IMR-90 (cell line): ENCODE results near the gene IL13. TPM values are rescaled to one million over a fixed set of nuclear protein-coding genes. Genes with fewer than 3 reads are reported as not detected.

Source experiments
- ATAC-seq: fragments of 200-7000 bp; cut with Tn5 transposase; 2 replicates; pipeline ENCODE4 v1.9.1; 2020; ENCODE audit warnings: low read depth, mild to moderate bottlenecking, moderate library complexity
- BruUV-seq: library from RNA; stranded (reverse); fragments of 400-500 nt; replicated peaks from 2 replicates; lab custom pipeline; 2021; lab: Mats Ljungman, UMichigan
- CTCF ChIA-PET: fragments of 300-600 bp; formaldehyde crosslinking; extraction: SDS; loops from one replicate; lab custom pipeline; 2021; ENCODE audit warnings: antibody characterized with exemption; lab: Yijun Ruan, JAX
- POLR2A ChIA-PET: fragments of 300-600 bp; sonication (Branson Sonifier 250); formaldehyde crosslinking; loops from one replicate; lab custom pipeline; 2022; ENCODE audit warnings: antibody characterized with exemption; ENCODE audit not compliant: unreplicated experiment; lab: Charles Lee
- DNase-seq: peaks from one replicate; pipeline ENCODE4 v3.0.0; 2013
- H2AFZ ChIP-seq: replicated peaks from 2 replicates; pipeline ENCODE3; 2013; ENCODE audit warnings: low read length, mild to moderate bottlenecking; ENCODE audit not compliant: poor library complexity
- H2AK5ac ChIP-seq: 2 replicates; pipeline ENCODE4 v1.6.1; 2013; ENCODE audit warnings: low read depth, low read length, inconsistent platforms
- H2AK9ac ChIP-seq: replicated peaks from 2 replicates; pipeline ENCODE3; 2013; ENCODE audit warnings: mild to moderate bottlenecking, low read depth, low read length, moderate library complexity; ENCODE audit not compliant: poor library complexity
- H2BK120ac ChIP-seq: 2 replicates; pipeline ENCODE4 v1.6.1; 2013; ENCODE audit warnings: low read depth, low read length, inconsistent platforms
- H2BK15ac ChIP-seq: 3 replicates; pipeline ENCODE4 v1.6.1; 2013; ENCODE audit warnings: low read depth, low read length, inconsistent platforms
- H2BK20ac ChIP-seq: 2 replicates; pipeline ENCODE4 v1.6.1; 2013; ENCODE audit warnings: low read depth, mild to moderate bottlenecking, inconsistent platforms, low read length, moderate library complexity
- H2BK5ac ChIP-seq: 2 replicates; pipeline ENCODE4 v1.6.1; 2013; ENCODE audit warnings: mild to moderate bottlenecking, low read depth, low read length, inconsistent platforms; ENCODE audit not compliant: poor library complexity, severe bottlenecking
- H3K14ac ChIP-seq: replicated peaks from 2 replicates; pipeline ENCODE4 v1.6.1; 2013; ENCODE audit warnings: low read depth, low read length, inconsistent platforms
- H3K18ac ChIP-seq: 2 replicates; pipeline ENCODE4 v1.6.1; 2013; ENCODE audit warnings: low read depth, low read length, control low read depth
- H3K23ac ChIP-seq: 2 replicates; pipeline ENCODE4 v1.6.1; 2013; ENCODE audit warnings: low read depth, low read length, inconsistent platforms
- H3K27ac ChIP-seq: 2 replicates; pipeline ENCODE4 v1.5.1; 2013; ENCODE audit warnings: mild to moderate bottlenecking, control low read depth, low read length; ENCODE audit not compliant: insufficient read depth
- H3K27me3 ChIP-seq: 2 replicates; pipeline ENCODE4 v1.6.1; 2013; ENCODE audit warnings: low read length; ENCODE audit not compliant: control insufficient read depth, insufficient read depth
- H3K36me3 ChIP-seq: 2 replicates; pipeline ENCODE4 v1.6.1; 2013; ENCODE audit warnings: low read length, mixed read lengths; ENCODE audit not compliant: control insufficient read depth, insufficient read depth
- H3K4ac ChIP-seq: 2 replicates; pipeline ENCODE4 v1.6.1; 2013; ENCODE audit warnings: low read depth, low read length, inconsistent platforms
- H3K4me1 ChIP-seq: 2 replicates; pipeline ENCODE4 v1.6.1; 2013; ENCODE audit warnings: low read length, mixed read lengths; ENCODE audit not compliant: control insufficient read depth, insufficient read depth
- H3K4me2 ChIP-seq: 2 replicates; pipeline ENCODE4 v1.6.1; 2013; ENCODE audit warnings: low read depth, mild to moderate bottlenecking, control low read depth, low read length, moderate library complexity
- H3K4me3 ChIP-seq: 2 replicates; pipeline ENCODE4 v1.5.1; 2013; ENCODE audit warnings: low read depth, mild to moderate bottlenecking, control low read depth, low read length, moderate library complexity; ENCODE audit not compliant: insufficient read depth
- H3K56ac ChIP-seq: 2 replicates; pipeline ENCODE4 v1.6.1; 2013; ENCODE audit warnings: low read length, inconsistent platforms; ENCODE audit not compliant: insufficient read depth; ENCODE audit errors: extremely low read depth
- H3K79me1 ChIP-seq, 2 experiments: 2 replicates each; pipeline ENCODE4 v1.6.1; 2013; ENCODE audit warnings: low read length in 2 of 2, inconsistent platforms in 1 of 2, low read depth in 1 of 2
- H3K9ac ChIP-seq: 2 replicates; pipeline ENCODE4 v1.6.1; 2013; ENCODE audit warnings: low read depth, low read length, control low read depth
- H3K9me1 ChIP-seq: 2 replicates; pipeline ENCODE4 v1.6.1; 2013; ENCODE audit warnings: low read length, inconsistent platforms; ENCODE audit not compliant: insufficient read depth
- H3K9me3 ChIP-seq: 2 replicates; pipeline ENCODE4 v1.6.1; 2013; ENCODE audit warnings: low read length; ENCODE audit not compliant: control insufficient read depth, insufficient read depth
- H4K20me1 ChIP-seq: 2 replicates; pipeline ENCODE4 v1.6.1; 2013; ENCODE audit warnings: low read length, inconsistent platforms; ENCODE audit not compliant: insufficient read depth
- H4K5ac ChIP-seq: 2 replicates; pipeline ENCODE4 v1.6.1; 2013; ENCODE audit warnings: mild to moderate bottlenecking, low read depth, low read length, control low read depth
- H4K8ac ChIP-seq, 2 experiments: 2 replicates each; pipeline ENCODE4 v1.6.1; 2013; ENCODE audit warnings: low read depth in 2 of 2, low read length in 2 of 2, control low read depth in 1 of 2, inconsistent platforms in 1 of 2
- H4K91ac ChIP-seq: 2 replicates; pipeline ENCODE4 v1.6.1; 2013; ENCODE audit warnings: low read depth, low read length, inconsistent platforms; ENCODE audit not compliant: insufficient read depth
- BHLHE40 ChIP-seq: fragments of 150-350 bp; IDR thresholded peaks from 2 replicates; pipeline ENCODE4 v1.6.1; 2016; ENCODE audit warnings: mild to moderate bottlenecking, low read depth, low read length
- CEBPB ChIP-seq: IDR thresholded peaks from 2 replicates; pipeline ENCODE4 v1.6.1; 2012; ENCODE audit warnings: low read depth, low read length, improper control_type of control experiment
- CHD1 ChIP-seq: IDR thresholded peaks from 2 replicates; pipeline ENCODE4 v1.6.1; 2012; ENCODE audit warnings: low read depth, low read length, improper control_type of control experiment
- FOS ChIP-seq: fragments of 150-350 bp; IDR thresholded peaks from 2 replicates; pipeline ENCODE4 v1.6.1; 2016; ENCODE audit warnings: low read depth, low read length
- MAFK ChIP-seq: IDR thresholded peaks from 2 replicates; pipeline ENCODE4 v1.6.1; 2012; ENCODE audit warnings: low read depth, low read length, improper control_type of control experiment
- MAZ ChIP-seq: IDR thresholded peaks from 2 replicates; pipeline ENCODE4 v1.6.1; 2012; ENCODE audit warnings: low read depth, mild to moderate bottlenecking, low read length, improper control_type of control experiment, moderate library complexity, borderline replicate concordance
- MXI1 ChIP-seq: IDR thresholded peaks from 2 replicates; pipeline ENCODE4 v1.6.1; 2012; ENCODE audit warnings: low read depth, mild to moderate bottlenecking, low read length, moderate library complexity, borderline replicate concordance
- NFE2L2 ChIP-seq: fragments of 150-350 bp; IDR thresholded peaks from 2 replicates; pipeline ENCODE4 v1.6.1; 2016; ENCODE audit warnings: low read depth, mild to moderate bottlenecking, low read length
- POLR2A ChIP-seq: IDR thresholded peaks from 2 replicates; pipeline ENCODE4 v1.6.1; 2012; ENCODE audit warnings: mild to moderate bottlenecking, low read depth, low read length
- RAD21 ChIP-seq: IDR thresholded peaks from 2 replicates; pipeline ENCODE4 v1.6.1; 2012; ENCODE audit warnings: low read length, improper control_type of control experiment
- RCOR1 ChIP-seq: IDR thresholded peaks from 2 replicates; pipeline ENCODE4 v1.6.1; 2012; ENCODE audit warnings: mild to moderate bottlenecking, low read length, improper control_type of control experiment; ENCODE audit not compliant: insufficient replicate concordance
- RFX5 ChIP-seq: IDR thresholded peaks from 2 replicates; pipeline ENCODE4 v1.8.0; 2012; ENCODE audit warnings: low read depth, mild to moderate bottlenecking, low read length, moderate library complexity
- SMC3 ChIP-seq: fragments of 150-350 bp; IDR thresholded peaks from 2 replicates; pipeline ENCODE4 v1.6.1; 2016; ENCODE audit warnings: low read depth, mild to moderate bottlenecking, antibody characterized with exemption, low read length, moderate library complexity
- WGBS, 2 experiments: methylation state at CpG; one replicate each; pipeline versions ENCODE4 v1.1.5 to v1.1.7; 2013; ENCODE audit warnings: missing lambda C conversion rate in 2 of 2; ENCODE audit not compliant: insufficient read length in 1 of 2; ENCODE audit errors: extremely low coverage in 2 of 2; 5-methylcytosine and 5-hydroxymethylcytosine counted together
- dilution Hi-C: fragments of 300-500 bp; cut with HindIII; formaldehyde crosslinking; loops from one replicate; pipeline ENCODE4 v1.14.3; 2018; ENCODE audit warnings: low sequenced_read_pairs; ENCODE audit not compliant: unreplicated experiment
- in situ Hi-C: fragments of 300-500 bp; cut with MboI; formaldehyde crosslinking; loops from 3 replicates; pipeline ENCODE4 v1.14.3; 2019; ENCODE audit warnings: low sequenced_read_pairs, inconsistent platforms, mixed read lengths
- intact Hi-C: fragments of 100-400 bp; cut with micrococcal nuclease; formaldehyde crosslinking; loops from 2 replicates; pipeline ENCODE4 v1.10.0; 2022
- polyA plus RNA-seq, 3 experiments: library from polyadenylated mRNA; depleted of rRNA; stranded (reverse); fragments of >200 nt; gene quantifications; 2 replicates each; pipeline ENCODE4 v1.2.3, GENCODE V29; 2012; ENCODE audit warnings: low replicate concordance in 1 of 3
- total RNA-seq: library from RNA; depleted of rRNA; stranded (reverse); fragments of >200 nt; gene quantifications from 2 replicates; pipeline ENCODE4 v1.2.3, GENCODE V29; 2012
- TF ChIP-seq, protein P1 (sequence below): conservative IDR thresholded peaks from 2 replicates; pipeline ENCODE4 v1.5.1; 2012; ENCODE audit warnings: mild to moderate bottlenecking, low read depth, low read length, improper control_type of control experiment
- TF ChIP-seq, protein P2 (sequence below): fragments of 150-350 bp; IDR thresholded peaks from 2 replicates; pipeline ENCODE4 v1.6.1; 2016; ENCODE audit warnings: low read depth, mild to moderate bottlenecking, low read length, moderate library complexity, borderline replicate concordance

The IL13 gene
- total and polyA plus RNA-seq, 2 of the 4 experiments (the other 2 are of a cell fraction), result not detected

DNA sequence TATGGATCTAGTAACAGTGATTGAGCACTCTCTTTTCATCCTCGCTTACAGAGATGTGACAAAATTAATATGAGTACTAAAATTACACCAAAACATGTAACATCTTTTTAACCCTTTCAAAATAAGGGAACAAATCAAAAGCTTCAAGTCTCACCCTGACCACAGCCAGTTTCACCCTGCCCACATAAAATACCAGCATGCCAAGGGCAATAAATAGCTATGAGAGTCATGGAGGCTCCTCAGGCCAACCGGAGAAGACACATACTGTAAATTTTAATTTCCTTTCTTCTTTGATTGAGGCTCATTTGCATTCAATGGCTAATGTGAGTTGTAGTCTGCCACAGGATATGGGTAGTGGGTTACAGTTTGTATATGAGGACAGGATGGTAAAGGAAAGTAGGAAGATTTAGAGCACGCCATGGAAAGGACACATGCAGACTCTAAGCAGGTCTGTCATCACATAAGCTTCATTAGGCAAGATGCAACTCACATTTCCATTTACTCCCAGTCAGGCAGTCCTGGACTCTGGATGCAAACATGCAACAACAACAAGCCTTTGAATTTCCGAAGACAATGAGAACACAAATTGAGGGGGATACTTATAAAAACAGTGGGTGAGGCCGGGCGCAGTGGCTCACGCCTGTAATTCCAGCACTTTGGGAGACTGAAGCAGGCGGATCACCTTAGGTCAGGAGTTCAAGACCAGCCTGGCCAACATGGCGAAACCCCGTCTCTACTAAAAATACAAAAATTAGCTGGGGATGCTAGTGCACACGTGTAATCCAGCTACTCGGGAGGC lies 27.1 kb downstream of the IL13 start:
- no peak overlapping the region for H2AK9ac ChIP-seq
- H3K9me3 ChIP-seq, result no peaks in the 10 kb centered on the region
- intact Hi-C loops, result no loop called here
- no peak overlapping the region for H2AK5ac ChIP-seq
- H4K20me1 ChIP-seq, result no peaks in the 10 kb centered on the region
- no TSS peak for BruUV-seq
- no peak overlapping the region for H2BK5ac ChIP-seq
- H3K14ac ChIP-seq, result no peak overlapping the region
- no peak overlapping the region for H2AFZ ChIP-seq
- no peak overlapping the region for H2BK20ac ChIP-seq
- H3K4me3 ChIP-seq, result no peak overlapping the region
- no peaks in the 10 kb centered on the region for H3K27me3 ChIP-seq
- H3K9me1 ChIP-seq, result 0 out of 2 replicates have a peak, but pooled peaks cover 7% of the 10 kb centered on the region
- H3K36me3 ChIP-seq, result no peaks in the 10 kb centered on the region
- H3K4me1 ChIP-seq, result no peaks in the 10 kb centered on the region; the same call in 1 of the 2 replicates
- H3K4me2 ChIP-seq, result no peak overlapping the region
- WGBS, 2 experiments, result 100% methylated on average over 3 of the region's 12 CpGs; no CpG with 5 or more reads in 1 of the 2 experiments
- no peak overlapping the region for H4K5ac ChIP-seq
- in situ Hi-C loops, result no loop called here
- no peak overlapping the region for H4K91ac ChIP-seq
- ATAC-seq (no peak), DNase-seq (no peak)
- H2BK120ac ChIP-seq, result no peak overlapping the region
- no peak overlapping the region for H2BK15ac ChIP-seq
- no peak overlapping the region for H4K8ac ChIP-seq
- no peak overlapping the region for H3K27ac ChIP-seq
- H3K79me1 ChIP-seq, result no peaks in the 10 kb centered on the region
- no peak overlapping the region for H3K56ac ChIP-seq
- POLR2A ChIA-PET, result no interaction called here
- dilution Hi-C loops, result no loop called here
- no peak overlapping the region for H3K4ac ChIP-seq
- H3K9ac ChIP-seq, result no peak overlapping the region
- no peak overlapping the region for H3K18ac ChIP-seq
- H3K23ac ChIP-seq, result no peak overlapping the region
- CTCF ChIA-PET, result interaction anchor here (0.9 kb wide), 1 partner anchor 9 kb away, joined by 3 read pairs; no protein-coding TSS in a partner anchor
- TF ChIP-seq, protein P1, sequence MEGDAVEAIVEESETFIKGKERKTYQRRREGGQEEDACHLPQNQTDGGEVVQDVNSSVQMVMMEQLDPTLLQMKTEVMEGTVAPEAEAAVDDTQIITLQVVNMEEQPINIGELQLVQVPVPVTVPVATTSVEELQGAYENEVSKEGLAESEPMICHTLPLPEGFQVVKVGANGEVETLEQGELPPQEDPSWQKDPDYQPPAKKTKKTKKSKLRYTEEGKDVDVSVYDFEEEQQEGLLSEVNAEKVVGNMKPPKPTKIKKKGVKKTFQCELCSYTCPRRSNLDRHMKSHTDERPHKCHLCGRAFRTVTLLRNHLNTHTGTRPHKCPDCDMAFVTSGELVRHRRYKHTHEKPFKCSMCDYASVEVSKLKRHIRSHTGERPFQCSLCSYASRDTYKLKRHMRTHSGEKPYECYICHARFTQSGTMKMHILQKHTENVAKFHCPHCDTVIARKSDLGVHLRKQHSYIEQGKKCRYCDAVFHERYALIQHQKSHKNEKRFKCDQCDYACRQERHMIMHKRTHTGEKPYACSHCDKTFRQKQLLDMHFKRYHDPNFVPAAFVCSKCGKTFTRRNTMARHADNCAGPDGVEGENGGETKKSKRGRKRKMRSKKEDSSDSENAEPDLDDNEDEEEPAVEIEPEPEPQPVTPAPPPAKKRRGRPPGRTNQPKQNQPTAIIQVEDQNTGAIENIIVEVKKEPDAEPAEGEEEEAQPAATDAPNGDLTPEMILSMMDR, result no peak
- TF ChIP-seq MAZ, result no peak
- TF ChIP-seq POLR2A, result no peak
- TF ChIP-seq RFX5, result no peak
- TF ChIP-seq CHD1, result no peak
- no peak for TF ChIP-seq CEBPB
- no peak for TF ChIP-seq MAFK
- no peak for TF ChIP-seq BHLHE40
- no peak for TF ChIP-seq NFE2L2
- no peak for TF ChIP-seq RAD21
- TF ChIP-seq, protein P2, sequence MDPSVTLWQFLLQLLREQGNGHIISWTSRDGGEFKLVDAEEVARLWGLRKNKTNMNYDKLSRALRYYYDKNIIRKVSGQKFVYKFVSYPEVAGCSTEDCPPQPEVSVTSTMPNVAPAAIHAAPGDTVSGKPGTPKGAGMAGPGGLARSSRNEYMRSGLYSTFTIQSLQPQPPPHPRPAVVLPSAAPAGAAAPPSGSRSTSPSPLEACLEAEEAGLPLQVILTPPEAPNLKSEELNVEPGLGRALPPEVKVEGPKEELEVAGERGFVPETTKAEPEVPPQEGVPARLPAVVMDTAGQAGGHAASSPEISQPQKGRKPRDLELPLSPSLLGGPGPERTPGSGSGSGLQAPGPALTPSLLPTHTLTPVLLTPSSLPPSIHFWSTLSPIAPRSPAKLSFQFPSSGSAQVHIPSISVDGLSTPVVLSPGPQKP, result no peak
- TF ChIP-seq SMC3, result no peak
- no peak for TF ChIP-seq MXI1
- no peak for TF ChIP-seq FOS
- TF ChIP-seq RCOR1, result no peak
